ENCODE results near the gene TMEM98.
"Not testable (repeated sequence)": the region's sequence is repeated elsewhere in the genome, so short reads cannot be mapped to it uniquely, and the experiment has no call there.

The TMEM98 gene

DNA sequence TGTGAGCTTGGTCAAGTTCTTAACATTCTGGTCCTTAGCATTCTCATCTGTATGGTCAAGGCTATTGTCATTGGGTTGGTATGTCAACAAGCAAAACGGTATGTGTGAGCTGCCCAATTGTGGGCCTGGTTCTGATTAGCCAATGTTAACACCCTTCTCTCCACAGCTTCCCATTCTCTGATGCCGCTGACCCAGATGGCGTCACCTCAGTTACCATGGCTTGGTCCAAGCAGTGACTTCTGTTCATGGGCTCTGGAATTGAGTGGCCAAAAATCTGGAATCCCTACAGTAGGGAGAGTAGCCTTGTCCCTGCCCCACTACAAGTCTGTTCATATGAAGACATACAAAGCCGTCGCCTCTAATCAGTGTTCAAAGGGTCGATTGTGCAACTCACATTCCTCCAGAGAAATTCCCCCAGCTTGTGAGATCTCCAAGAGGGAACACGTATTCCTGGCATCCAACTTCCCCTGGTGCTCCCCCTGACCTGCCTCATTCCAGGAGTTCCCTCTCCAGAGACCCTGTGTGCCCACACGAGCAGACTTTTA is 15.8 kb downstream of the TMEM98 start:
- DNase-seq (ENCODE audit: low read depth), result peak; percentile 77
- no peak overlapping the region for H3K4me3 ChIP-seq (ENCODE audit: low read length)
- TF ChIP-seq, protein P1, sequence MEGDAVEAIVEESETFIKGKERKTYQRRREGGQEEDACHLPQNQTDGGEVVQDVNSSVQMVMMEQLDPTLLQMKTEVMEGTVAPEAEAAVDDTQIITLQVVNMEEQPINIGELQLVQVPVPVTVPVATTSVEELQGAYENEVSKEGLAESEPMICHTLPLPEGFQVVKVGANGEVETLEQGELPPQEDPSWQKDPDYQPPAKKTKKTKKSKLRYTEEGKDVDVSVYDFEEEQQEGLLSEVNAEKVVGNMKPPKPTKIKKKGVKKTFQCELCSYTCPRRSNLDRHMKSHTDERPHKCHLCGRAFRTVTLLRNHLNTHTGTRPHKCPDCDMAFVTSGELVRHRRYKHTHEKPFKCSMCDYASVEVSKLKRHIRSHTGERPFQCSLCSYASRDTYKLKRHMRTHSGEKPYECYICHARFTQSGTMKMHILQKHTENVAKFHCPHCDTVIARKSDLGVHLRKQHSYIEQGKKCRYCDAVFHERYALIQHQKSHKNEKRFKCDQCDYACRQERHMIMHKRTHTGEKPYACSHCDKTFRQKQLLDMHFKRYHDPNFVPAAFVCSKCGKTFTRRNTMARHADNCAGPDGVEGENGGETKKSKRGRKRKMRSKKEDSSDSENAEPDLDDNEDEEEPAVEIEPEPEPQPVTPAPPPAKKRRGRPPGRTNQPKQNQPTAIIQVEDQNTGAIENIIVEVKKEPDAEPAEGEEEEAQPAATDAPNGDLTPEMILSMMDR (IDR thresholded peaks at IDR 0.05; ENCODE audit: insufficient read depth, low read depth, low read length, missing control alignments), result no peak

DNA sequence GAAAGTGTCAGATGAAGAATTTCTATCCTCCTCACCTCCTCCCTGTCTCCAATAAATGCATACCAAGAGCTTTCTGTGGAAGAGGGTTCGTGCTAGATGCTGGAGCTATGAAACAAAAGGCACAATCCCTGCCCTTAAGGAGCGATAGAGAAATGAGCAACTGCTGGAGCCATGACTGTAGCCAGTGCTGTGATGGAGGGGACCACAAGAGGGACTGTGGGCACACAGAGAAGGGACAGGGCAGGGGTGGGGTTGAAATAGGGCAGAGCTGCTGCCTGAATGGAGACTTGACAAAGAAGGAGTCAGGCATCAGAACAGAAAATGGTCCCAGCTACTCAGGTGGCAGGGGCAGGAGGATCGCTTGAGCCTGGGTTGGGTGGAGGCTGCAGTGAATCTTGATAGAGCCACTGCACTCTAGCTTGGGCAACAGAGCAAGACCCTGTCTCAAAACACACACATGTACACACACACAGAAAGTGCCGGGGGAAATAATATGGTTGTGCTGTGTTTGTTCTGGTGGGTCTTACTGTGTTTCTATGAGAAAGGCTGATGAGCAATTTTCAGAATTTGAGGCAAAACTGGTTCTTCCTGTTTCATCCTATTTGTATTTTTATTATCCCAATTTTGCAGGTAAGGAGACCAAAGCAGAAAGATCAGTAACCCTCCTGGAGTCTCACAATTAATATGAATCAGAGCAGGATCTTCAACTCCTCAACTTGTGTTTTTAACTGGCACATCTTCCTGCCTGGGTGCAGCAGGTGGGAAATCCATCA is 16.5 kb downstream of the TMEM98 start:
- DNase-seq (ENCODE audit: low read depth), result peak; percentile 61
- H3K4me3 ChIP-seq (ENCODE audit: low read length), result no peak overlapping the region
- TF ChIP-seq, protein P1 (IDR thresholded peaks at IDR 0.05; ENCODE audit: insufficient read depth, low read depth, low read length, missing control alignments), result no peak

DNA sequence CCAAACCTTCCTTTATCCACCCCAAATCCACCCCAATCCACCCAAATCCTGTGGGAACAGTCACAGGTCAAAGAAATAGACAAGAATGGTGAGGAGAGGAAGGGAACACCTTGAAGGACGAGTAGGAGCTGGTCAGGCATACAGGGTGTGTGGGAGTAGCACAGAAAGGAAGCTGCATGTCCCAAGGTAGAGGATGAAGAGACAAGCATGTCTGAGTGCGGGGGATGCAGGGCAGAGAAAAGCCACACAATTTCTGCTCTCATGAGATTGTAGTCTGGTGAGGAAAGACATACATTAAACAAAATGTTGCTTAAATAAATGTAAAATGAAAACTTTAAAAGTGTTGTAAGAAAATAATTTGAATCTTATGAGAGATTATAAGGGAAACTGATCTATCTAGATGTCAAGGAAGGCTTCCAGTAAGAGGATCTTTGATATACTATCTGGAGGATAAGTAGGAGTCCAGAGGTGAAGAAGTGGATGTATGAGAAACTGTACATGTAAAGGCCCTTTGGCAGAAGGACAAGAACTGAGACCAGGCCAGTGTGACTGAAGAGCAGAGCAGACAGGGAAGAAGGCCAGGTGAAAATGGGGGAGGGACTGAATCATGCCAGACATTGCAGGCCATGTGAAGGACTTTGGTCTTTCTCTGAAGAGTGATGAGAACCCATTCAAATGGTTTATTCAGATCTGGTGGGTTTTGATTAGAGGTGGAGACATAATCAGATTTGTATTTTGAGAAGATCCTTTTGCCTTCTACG is 18.6 kb downstream of the TMEM98 start:
- TF ChIP-seq, protein P1 (IDR thresholded peaks at IDR 0.05; ENCODE audit: insufficient read depth, low read depth, low read length, missing control alignments), result no peak
- no peak overlapping the region for H3K4me3 ChIP-seq (ENCODE audit: low read length)
- DNase-seq (ENCODE audit: low read depth), result no peak

DNA sequence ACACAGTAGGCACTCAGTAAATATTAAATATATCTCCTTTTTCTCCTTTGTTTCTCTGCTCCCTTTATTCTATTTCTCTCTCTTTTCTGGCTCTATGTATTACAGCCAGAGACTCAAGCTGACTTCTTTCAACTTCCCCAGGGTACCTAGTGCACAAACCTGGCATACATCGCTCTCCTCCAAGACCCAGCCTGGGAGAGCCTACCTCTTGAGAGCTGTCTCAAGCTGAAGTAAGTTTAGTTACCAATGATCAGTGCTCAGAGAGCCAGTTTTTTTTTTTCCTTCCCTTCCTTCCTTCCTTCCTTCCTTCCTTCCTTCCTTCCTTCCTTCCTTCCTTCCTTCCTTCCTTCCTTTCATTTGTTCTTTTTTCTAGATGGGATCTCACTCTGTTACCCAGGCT is 19.8 kb downstream of the TMEM98 start:
- TF ChIP-seq, protein P1 (IDR thresholded peaks at IDR 0.05; ENCODE audit: insufficient read depth, low read depth, low read length, missing control alignments), result no peak
- DNase-seq (ENCODE audit: low read depth), result no peak
- H3K4me3 ChIP-seq (ENCODE audit: low read length), result no peak overlapping the region

DNA sequence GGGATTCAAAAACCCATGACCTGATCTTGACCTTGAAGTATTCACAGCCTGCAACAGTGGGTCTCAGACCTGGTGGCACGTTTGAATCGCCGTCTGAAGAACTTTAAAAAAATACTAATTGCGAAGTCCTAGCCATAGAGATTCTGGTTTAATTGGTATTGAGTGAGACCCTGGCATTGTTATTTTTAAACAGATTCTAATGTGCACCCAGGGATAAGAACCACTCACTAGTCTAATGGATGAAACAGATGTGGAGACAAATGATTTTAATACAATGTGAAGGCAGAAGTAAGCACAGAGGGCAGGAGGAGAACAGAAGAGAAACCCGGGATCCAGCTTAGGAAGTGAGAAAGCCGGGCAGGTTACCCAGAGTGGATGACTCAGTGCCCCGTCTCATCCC is 21.2 kb downstream of the TMEM98 start:
- DNase-seq (ENCODE audit: low read depth), result no peak
- TF ChIP-seq, protein P1 (IDR thresholded peaks at IDR 0.05; ENCODE audit: insufficient read depth, low read depth, low read length, missing control alignments), result no peak
- H3K4me3 ChIP-seq (ENCODE audit: low read length), result no peak overlapping the region

DNA sequence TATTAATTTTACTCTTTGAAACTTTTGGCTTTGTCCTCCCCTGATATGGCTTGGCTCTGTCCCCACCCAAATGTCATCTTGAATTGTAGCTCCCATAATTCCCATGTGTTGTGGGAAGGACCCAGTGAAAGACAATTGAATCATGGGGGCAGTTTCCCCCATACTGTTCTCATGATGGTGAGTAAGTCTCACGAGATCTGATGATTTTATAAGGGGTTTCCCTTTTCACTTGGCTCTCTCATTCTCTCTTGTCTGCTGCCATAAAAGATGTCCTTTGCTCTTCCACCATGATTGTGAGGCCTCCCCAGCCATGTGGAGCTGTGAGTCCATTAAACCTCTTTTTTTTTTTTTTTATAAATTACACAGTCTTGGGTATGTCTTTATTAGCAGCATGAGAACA is 24.5 kb downstream of the TMEM98 start:
- not testable (repeated sequence) for H3K4me3 ChIP-seq (ENCODE audit: low read length); DNase-seq (ENCODE audit: low read depth)

DNA sequence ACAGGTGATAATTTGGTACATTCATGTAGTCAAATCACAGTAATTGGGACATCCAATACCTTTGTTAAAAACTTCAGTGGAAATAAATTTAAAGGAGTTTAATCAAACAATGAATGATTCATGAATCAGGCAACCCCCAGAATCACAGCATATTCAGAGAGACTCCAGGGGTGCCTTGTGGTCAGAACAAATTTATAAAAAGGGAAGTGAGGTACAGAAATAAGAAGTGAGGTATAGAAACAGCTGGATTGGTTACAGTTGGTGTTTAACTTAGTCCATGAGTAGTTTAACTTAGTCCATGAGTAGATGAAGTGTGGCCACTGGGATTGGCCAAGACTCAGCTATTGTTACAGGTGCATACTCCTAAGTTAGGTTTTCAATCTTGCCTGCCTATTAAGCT is 25.1 kb downstream of the TMEM98 start:
- DNase-seq (ENCODE audit: low read depth), result no peak
- TF ChIP-seq, protein P1 (IDR thresholded peaks at IDR 0.05; ENCODE audit: insufficient read depth, low read depth, low read length, missing control alignments), result no peak
- no peak overlapping the region for H3K4me3 ChIP-seq (ENCODE audit: low read length)
